HUDEP-2 (cell line): ENCODE measurements around the gene RPL39L.

Source experiments
- DNase-seq, 76 experiments: peaks; one replicate each; lab custom pipeline; 2025; ENCODE audit not compliant: unreplicated experiment in 76 of 76; lab: John Stamatoyannopoulos, UW

RPL39L gene

DNA sequence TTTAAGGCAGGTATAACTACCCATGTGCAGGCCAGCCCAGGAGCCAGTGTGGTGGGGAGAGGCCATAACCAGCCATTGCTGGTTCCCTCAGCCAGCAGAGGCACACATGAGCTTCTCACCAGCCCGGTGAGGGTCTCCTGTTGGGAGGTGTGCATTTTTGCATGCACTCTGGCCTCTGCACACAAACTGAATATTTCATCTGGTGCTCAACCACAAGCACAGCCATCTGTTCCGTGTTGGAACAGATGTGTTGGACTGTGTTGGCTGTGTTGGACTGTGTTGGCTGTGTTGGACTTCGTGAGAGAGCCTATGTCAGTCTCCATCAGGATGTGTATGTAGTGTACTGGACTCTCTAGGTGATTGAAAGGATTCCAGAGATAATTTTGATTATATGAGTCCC, 67.2 kb downstream of the RPL39L start:
- no peak for DNase-seq
